Right atrium auricular region (tissue), 2 donors: ENCODE data around the gene MRGPRX3. TPM values are rescaled to one million over a fixed set of nuclear protein-coding genes. Genes with fewer than 3 reads are reported as not detected.

Experiments used
- DNase-seq: peaks from one replicate; pipeline ENCODE4 v3.0.0-alpha.2; 2019; ENCODE audit warnings: low spot score
- H3K27ac ChIP-seq, 2 donors: fragments of 200-600 bp; sonication (generic); 1 replicate in 1 of 2; 2 replicates in 1 of 2; pipeline ENCODE4 v1.5.1; 2016 to 2019
- H3K27me3 ChIP-seq, 2 donors: fragments of 200-600 bp; sonication (generic); one replicate each; pipeline versions ENCODE4 v1.5.1 to v1.6.0; 2017 to 2019
- H3K36me3 ChIP-seq: fragments of 200-600 bp; sonication (generic); one replicate; pipeline ENCODE4 v1.5.1; 2016
- H3K4me1 ChIP-seq, 2 donors: fragments of 200-600 bp; sonication (generic); one replicate each; pipeline versions ENCODE4 v1.5.1 to v1.6.0; 2017 to 2019
- H3K4me3 ChIP-seq, 2 donors: fragments of 200-600 bp; sonication (generic); 1 replicate in 1 of 2; 2 replicates in 1 of 2; pipeline ENCODE4 v1.5.1; 2017 to 2019; ENCODE audit warnings: mild to moderate bottlenecking in 1 of 2, moderate library complexity in 1 of 2
- H3K9me3 ChIP-seq, 2 donors: fragments of 200-600 bp; sonication (generic); one replicate each; pipeline ENCODE4 v1.5.1; 2019
- total RNA-seq, 2 donors: library from RNA; depleted of rRNA; stranded (reverse); fragments of >200 nt; gene quantifications; one replicate each; pipeline ENCODE4 v1.1.0, GENCODE V29; 2016
- TF ChIP-seq, protein P1 (sequence below), 2 donors: fragments of 200-600 bp; sonication (generic); IDR thresholded peaks; one replicate each; pipeline ENCODE4 v1.5.1; 2019; ENCODE audit warnings: antibody characterized with exemption in 2 of 2

MRGPRX3 gene
- total RNA-seq, 2 donors from 2014 or later, result not detected

DNA sequence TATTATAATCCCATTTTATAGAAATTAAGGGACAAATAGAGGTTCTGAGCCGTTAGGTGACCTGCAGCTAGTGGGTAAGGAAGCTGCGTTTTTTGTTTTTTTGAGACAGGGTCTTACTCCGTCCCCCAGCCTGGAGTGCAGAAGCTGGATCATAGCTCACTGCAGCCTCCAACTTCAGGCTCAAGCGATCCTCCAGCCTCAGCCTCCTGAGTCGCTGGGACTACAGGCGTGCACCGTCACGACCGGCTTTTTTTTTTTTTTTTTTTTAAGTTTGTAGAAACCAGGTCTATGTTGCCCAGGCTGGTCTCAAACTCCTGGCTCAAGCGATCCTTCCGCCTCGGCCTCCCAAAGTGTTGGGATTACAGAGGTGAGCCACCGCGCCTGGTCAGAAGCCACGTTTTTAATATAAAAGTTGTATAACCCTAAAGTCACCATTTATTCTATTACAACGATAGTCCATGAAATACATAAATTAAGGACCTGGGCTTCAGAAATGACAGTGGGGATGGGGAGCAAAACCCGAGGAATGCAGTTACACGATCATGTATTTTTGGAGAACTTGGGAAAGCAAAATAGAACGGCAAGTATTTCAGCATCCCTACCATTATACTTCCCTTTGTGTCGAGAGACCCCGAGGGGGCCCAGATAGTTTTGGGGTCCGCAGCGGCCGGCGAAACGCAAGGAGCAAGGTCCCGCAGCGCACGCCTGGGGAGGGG lies 27.1 kb upstream of the MRGPRX3 start:
- no peak for DNase-seq
- H3K4me3 ChIP-seq, result peak overlapping the region; percentile 84 to 93
- H3K27ac ChIP-seq, result peak overlapping the region; percentile 47 to 70
- H3K27me3 ChIP-seq, result no peaks in the 10 kb centered on the region
- no peaks in the 10 kb centered on the region for H3K9me3 ChIP-seq
- H3K36me3 ChIP-seq, result no peaks in the 10 kb centered on the region
- TF ChIP-seq, protein P1, sequence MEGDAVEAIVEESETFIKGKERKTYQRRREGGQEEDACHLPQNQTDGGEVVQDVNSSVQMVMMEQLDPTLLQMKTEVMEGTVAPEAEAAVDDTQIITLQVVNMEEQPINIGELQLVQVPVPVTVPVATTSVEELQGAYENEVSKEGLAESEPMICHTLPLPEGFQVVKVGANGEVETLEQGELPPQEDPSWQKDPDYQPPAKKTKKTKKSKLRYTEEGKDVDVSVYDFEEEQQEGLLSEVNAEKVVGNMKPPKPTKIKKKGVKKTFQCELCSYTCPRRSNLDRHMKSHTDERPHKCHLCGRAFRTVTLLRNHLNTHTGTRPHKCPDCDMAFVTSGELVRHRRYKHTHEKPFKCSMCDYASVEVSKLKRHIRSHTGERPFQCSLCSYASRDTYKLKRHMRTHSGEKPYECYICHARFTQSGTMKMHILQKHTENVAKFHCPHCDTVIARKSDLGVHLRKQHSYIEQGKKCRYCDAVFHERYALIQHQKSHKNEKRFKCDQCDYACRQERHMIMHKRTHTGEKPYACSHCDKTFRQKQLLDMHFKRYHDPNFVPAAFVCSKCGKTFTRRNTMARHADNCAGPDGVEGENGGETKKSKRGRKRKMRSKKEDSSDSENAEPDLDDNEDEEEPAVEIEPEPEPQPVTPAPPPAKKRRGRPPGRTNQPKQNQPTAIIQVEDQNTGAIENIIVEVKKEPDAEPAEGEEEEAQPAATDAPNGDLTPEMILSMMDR (IDR thresholded peaks at IDR 0.05), result no peak
- H3K4me1 ChIP-seq, result peaks cover 0 to 16% of the 10 kb centered on the region in 2 donors

DNA sequence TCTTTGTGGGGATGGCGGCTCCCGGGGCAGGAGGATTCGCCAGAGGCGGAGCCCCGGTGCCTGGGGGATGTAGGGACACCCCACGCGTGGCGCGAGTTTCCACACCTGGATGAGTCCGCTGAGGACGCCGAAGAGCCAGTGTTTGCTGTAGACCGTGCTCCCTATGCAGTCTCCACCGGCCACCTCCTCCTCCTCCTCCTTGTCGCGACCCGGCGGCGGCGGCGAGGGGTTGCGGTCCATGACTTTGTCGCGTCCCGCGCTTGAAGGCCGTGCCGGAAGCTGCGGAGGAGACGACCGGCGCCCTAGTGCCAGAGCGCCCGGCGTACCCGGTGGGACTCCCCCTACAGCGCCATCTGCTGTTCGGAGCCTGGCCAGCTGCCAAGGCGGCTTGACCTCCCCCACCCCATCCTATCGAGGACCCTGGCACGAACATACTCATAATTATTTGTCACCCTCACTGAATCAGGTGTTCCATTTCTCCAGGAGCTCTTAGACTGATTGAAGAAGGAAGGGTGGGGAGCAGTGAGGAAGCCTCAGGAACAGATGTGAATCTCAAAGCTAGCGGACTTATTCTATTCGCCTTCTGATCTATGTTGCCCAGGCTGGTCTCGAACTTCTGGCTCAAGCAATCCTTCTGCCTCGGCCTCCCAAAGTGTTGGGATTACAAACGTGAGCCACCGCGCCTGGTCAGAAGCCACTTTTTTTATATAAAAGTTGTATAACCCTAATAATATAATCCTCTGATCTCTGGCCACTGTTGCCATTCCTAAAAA lies 26.4 kb upstream of the MRGPRX3 start, which contains the start of gene SAAL1:
TSS of gene SAAL1 (minus strand) at position 281 of the 773 bp plus-strand sequence. CDS start at position 240, 41 bp downstream.
- Histone ChIP-seq H3K27me3 (no peaks in the 10 kb centered on the region), H3K36me3 (no peaks in the 10 kb centered on the region), H3K4me3 (peak within 1 kb of the TSS; percentile 84 to 93), H3K27ac (peak within 1 kb of the TSS; percentile 47 to 70), H3K9me3 (no peaks in the 10 kb centered on the region), H3K4me1 (peaks cover 0 to 16% of the 10 kb centered on the region in 2 donors)
- DNase-seq, result peak; percentile 74
- TF ChIP-seq, protein P1 (IDR thresholded peaks at IDR 0.05), result peak; percentile 74 to 88

GRCh38 chr11:18106688-18107087 lies 25.7 kb upstream of the MRGPRX3 start:
- no peak for DNase-seq
- no peaks in the 10 kb centered on the region for H3K9me3 ChIP-seq
- H3K27me3 ChIP-seq, result no peaks in the 10 kb centered on the region
- no peak overlapping the region for H3K27ac ChIP-seq
- no peak overlapping the region for H3K4me3 ChIP-seq
- peaks cover 0 to 16% of the 10 kb centered on the region in 2 donors for H3K4me1 ChIP-seq
- TF ChIP-seq, protein P1 (IDR thresholded peaks at IDR 0.05), result no peak
- H3K36me3 ChIP-seq, result no peaks in the 10 kb centered on the region

- Histone ChIP-seq H3K9me3 (no peaks in the 10 kb centered on the region), H3K4me1 (peaks cover 0 to 16% of the 10 kb centered on the region in 2 donors), H3K27ac (no peak overlapping the region), H3K4me3 (no peak overlapping the region), H3K27me3 (no peaks in the 10 kb centered on the region), H3K36me3 (no peaks in the 10 kb centered on the region)
- no peak for DNase-seq
- TF ChIP-seq, protein P1 (IDR thresholded peaks at IDR 0.05), result no peak
Observed at GRCh38 chr11:18108254-18108653, 24.1 kb upstream of the MRGPRX3 start.

- TF ChIP-seq, protein P1 (IDR thresholded peaks at IDR 0.05), result no peak
- no peaks in the 10 kb centered on the region for H3K9me3 ChIP-seq
- H3K4me3 ChIP-seq, result no peak overlapping the region
- no peak for DNase-seq
- H3K36me3 ChIP-seq, result no peaks in the 10 kb centered on the region
- no peaks in the 10 kb centered on the region for H3K27me3 ChIP-seq
- no peak overlapping the region for H3K27ac ChIP-seq
- peaks cover 0 to 4% of the 10 kb centered on the region in 2 donors for H3K4me1 ChIP-seq
Observed at GRCh38 chr11:18111005-18111404, 21.4 kb upstream of the MRGPRX3 start.
